Frontal cortex (tissue), 4 donors: ENCODE measurements around the gene MAGEA11. TPM values are rescaled to one million over a fixed set of nuclear protein-coding genes. Genes with fewer than 3 reads are reported as not detected.
"Not testable (repeated sequence)": the region's sequence is repeated elsewhere in the genome, so short reads cannot be mapped to it uniquely, and the experiment has no call there.

ENCODE experiments used
- DNase-seq, 2 donors: peaks; one replicate each; pipeline ENCODE4 v3.0.0; 2012; ENCODE audit warnings: low spot score in 2 of 2
- FAIRE-seq: peaks from 2 replicates; lab custom pipeline; 2012; peaks lifted over from hg19 to GRCh38; lab: Jason Lieb, UNC
- total RNA-seq: library from RNA; depleted of rRNA; stranded (reverse); fragments of >200 nt; gene quantifications from one replicate; pipeline ENCODE4 v1.2.3, GENCODE V29; 2014
- donor health status: control.
- donor health status: control.
- donor health status: control.

MAGEA11 gene
- total RNA-seq, 1 donor from 2014 or later, result not detected

DNA sequence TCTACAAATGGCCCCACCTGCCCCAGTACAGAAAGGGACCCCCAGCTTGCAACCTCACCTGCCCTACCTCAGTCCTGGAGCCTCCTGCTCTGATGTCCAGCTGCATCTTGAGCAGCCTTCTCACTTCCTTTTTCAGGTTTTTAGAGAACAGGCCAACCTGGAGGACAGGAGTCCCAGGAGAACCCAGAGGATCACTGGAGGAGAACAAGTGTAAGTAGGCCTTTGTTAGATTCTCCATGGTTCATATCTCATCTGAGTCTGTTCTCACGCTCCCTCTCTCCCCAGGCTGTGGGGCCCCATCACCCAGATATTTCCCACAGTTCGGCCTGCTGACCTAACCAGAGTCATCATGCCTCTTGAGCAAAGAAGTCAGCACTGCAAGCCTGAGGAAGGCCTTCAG lies 3.6 kb downstream of the MAGEA11 start:
- no peak for FAIRE-seq
- no peak for DNase-seq

GRCh38 chrX:149716632-149717031 lies 4.8 kb downstream of the MAGEA11 start:
- FAIRE-seq (no peak), DNase-seq (no peak)

DNA sequence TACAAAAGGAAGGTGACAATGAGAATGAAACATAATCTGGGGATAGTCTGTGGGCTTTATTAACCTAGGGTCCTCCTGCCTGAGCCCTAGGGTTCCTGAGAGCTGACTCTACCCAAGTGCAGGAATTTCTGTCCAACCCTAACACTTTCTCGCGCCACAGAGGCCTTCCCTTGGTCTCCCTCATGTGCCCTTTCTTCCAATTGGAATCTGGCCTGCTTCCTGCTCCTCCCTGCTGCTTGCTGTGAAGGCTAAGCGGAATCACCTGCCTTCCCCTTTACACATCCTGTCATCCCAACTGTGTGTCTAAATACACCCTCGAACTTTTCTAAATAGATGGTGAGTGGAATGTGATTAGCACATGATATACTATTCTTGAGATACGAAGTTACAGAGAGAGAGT lies 5.9 kb downstream of the MAGEA11 start:
- FAIRE-seq (no peak), DNase-seq (no peak)

DNA sequence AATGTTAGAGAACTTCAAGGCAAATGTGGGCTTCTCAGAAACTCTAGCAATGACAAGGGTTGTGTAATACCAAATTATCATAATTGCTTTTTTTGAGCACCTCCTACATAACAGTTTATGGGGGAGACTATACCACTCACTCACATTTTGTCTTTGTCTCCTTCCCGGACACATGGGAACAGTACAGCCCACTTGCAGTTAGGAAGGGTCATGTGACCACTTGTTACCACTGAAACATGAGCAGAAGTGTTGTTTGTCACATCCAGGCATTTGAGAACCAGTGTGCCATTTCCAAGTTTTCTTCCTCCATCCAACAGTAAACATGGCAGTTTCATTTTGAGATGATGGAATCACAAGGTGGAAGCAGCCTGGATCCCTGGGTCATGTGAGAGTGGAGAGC lies 6.9 kb downstream of the MAGEA11 start:
- no peak for DNase-seq
- no peak for FAIRE-seq

DNA sequence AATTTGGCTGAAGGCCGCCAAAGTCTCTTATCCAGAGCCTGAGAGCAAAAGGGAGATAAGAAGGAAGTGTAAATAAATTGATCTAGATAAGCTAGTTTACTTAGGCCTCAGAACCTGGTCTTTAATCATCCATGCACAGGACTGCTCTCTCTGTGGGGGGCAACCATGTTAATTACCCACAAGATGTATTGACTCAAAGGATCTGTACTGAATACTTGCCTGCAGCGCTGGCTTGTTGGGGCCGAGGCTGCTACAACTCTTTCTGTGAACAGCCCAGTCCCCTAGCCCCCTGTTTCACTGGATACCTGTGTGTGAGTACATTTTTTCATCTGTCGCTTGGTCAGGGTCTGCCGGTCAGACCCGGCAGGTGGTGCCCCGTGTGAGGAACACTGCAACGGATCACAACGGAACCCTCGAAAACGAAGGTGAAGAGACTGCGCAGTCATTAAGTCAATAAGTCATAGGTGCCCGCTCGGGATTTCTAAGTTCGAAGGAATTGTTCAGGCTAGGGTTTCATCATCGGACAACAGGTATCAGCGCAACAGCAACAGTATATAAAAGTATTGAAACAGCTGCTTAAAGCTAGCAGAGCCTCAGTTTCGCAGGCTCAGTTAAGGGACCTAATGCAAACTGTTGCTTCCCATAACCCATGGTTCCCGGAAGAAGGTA lies 8.3 kb downstream of the MAGEA11 start:
- no peak for FAIRE-seq
- DNase-seq, result no peak

DNA sequence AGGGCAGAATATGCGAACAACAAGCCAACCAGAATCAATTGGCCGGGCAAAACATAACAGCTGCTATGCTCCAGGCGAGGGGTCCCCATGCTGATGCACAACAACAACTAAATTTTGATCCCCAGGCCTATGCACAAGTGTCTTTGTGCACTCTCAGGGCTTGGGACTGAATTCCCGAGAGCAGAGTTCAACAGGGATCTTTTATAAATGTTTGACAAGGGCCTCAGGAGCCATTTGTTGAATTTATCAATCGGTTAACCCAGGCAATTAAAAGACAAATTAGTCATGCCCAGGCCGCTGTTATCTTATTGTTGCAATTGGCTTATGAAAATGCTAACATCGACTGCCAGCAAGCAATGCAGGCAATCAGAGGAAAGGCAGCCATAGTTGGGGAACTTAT lies 9.4 kb downstream of the MAGEA11 start:
- not testable (repeated sequence) for FAIRE-seq, DNase-seq

- no peak for FAIRE-seq
- DNase-seq, result no peak
Observed at GRCh38 chrX:149721778-149722177, 9.9 kb downstream of the MAGEA11 start.

GRCh38 chrX:149723583-149724118 lies 11.8 kb downstream of the MAGEA11 start:
- not testable (repeated sequence) for FAIRE-seq, DNase-seq

GRCh38 chrX:149727308-149727707 lies 15.4 kb downstream of the MAGEA11 start:
- not testable (repeated sequence) for FAIRE-seq, DNase-seq

DNA sequence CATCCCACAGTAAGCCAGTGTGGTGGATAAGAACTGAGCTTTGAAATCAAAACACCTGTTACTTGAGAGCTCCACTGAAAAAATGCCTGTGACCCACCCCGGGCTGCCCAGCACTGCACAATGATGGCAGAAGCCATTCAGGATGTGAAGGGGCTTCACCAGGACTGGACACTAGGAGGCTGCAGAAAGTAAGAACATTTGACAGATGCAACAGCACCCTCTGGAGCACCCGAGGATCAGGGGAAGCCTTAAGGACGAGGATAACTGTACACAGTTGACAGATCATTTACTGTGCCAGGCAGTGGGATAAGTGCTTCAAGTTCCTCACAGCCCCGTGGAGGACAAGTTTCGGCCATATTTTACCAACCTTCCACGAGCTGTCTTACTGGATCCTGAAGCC lies 30.4 kb downstream of the MAGEA11 start:
- FAIRE-seq, DNase-seq: not testable (repeated sequence)

DNA sequence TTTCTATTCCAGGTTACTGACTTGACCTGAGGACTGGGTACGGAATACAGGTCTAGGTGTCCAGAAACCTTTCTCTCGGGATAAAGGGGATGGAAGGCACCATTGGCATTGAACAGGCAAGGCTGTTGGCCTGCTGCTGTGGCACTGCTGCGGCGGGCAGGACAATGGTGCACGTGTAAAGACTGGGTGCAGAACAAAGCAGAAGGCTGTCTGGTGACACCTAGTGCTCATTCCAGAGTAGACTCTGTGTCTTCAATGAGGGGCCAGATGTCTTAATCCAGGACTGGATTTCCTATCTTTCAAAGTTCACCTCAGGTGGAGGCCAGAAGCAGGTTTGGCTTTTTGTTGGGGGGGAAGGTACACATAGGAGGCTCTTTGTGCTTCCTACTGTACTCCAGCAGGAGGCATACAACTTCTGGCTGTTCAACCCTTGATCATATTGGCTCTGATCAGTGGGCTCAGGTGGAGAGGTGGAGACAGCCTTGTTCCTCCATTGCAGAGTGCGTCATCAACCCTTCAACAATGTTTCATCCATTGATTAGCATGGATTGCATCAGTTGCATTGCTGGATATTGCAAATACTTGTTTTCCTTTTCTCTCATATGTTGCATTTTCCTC lies 34.6 kb downstream of the MAGEA11 start:
- FAIRE-seq, DNase-seq: not testable (repeated sequence)

DNA sequence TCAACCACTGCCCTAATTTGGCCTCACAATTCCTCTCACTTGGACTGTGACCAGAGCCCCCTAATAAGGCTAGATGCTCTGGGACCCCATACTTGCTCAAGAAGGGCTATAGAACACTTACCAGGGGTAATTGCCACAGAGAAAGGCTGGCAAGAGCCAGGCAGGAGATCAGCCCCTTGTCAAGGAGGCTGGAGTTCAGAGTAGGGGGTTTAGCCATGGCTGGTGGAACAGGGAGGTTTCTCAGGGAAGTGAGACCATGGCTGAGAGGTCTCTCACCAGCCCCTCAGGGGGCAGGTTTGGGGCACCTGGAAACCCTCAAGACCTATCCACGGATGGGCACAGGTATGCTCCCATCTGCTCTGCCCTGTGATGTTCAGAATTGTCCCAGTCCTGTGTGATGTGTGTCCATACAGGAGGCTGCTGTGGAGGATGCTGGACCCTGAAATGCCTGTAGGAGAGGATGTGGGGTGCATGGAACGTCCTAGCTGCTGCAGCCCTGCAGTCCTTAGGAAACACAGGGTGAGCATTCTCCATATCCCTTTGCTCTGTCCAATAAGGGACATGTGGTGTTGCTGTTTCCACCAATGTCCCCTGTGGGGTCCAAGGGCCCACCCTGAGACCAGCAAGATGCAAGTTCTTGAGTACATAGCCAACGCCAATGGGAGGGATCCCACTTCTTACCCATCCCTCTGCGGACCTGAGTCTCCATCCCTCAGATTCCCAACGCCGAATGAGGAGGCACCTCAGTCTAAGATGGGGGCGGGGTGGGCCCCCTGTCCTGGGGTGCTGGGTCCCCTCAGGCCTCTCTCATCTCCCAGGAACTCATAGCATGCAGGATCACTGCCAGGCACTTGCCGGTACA lies 45.6 kb downstream of the MAGEA11 start:
- no peak for DNase-seq
- FAIRE-seq, result no peak

DNA sequence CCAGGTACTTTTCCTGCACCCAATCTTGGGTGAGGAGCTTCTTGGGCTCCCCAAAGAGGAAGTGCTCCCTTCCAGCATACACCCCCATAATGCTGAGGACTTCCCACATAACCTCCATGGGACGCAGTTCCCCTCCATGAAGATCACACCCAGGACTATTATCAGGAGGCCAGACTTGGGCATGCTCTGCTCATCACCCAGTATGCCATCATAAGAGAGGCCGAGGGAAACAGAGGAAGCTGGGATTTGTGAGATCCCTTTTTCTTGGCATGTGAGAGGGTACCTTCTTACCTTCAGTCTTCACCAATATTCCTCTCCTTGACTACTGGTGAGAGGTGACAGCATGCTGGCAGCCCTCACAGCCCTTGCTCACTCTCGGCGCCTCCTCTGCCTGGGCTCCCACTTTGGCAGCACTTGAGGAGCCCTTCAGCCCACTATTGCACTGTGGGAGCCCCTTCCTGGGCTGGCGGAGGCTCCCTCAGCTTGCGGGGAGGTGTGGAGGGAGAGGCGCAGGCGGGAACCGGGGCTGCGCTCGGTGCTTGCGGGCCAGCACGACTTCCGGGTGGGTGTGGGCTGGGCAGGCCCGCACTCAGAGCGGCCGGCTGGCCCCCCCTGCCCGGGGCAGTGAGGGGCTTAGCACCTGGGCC lies 46.3 kb downstream of the MAGEA11 start:
- DNase-seq (no peak), FAIRE-seq (no peak)

- DNase-seq, FAIRE-seq: not testable (repeated sequence)
Observed at GRCh38 chrX:149758715-149759078, 46.8 kb downstream of the MAGEA11 start.

DNA sequence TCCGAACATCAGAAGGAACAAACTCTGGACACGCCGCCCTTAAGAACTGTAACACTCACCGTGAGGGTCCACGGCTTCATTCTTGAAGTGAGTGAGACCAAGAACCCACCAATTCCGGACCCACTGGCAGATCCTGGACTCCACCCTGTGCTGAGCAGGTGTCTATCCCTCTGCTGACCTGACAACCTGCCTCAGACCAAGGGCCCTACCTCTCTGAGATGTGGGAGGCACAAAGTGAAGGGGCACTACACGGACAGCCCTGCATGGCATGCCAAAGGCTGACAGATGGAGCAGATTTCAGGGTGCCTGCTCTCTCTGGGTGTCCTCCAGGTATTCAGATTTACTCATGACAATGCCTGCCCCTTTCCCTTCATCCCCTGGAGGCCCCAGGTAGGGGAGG lies 48.0 kb downstream of the MAGEA11 start:
- FAIRE-seq (no peak), DNase-seq (no peak)

GRCh38 chrX:149760965-149761364 lies 49.1 kb downstream of the MAGEA11 start:
- FAIRE-seq, result no peak
- DNase-seq, result no peak

DNA sequence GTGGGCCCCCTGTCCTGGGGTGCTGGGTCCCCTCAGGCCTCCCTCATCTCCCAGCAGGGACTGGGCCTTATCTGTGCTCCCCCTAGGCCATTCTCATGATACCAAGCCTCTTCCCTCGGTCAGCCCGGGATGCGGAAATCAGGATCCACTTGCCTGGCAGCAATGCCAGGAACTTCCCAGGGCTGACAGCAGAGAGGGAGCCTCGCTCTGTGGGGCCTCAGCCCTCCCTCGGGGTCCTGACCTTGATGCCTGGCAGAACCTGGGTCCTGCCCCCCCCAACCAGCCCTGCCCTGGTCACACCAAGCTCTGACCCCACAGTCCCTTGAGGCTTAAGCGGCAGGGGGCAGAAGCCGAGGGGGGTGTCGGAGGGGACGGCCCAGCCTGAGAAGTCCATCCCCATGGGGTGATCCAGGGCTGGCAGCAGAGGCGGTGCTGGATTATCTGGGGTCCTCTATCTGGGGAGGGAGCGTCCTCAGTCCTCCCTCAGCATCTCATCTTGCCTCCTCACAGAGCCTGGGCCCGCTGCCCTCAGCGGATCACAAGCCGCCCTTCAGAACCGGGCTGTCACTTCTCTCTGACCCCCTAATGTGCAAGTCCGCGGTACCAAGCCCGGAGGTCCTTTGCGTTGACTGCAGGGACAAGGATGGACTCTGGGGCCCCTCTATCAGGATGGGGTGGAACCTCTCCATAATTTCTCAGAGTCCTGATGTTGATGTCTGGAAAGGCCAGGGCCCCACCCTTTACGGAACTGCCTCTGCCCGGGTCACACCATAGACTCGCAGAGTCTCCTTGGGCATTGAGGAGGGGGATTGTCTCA lies 50.2 kb downstream of the MAGEA11 start:
- FAIRE-seq, DNase-seq: not testable (repeated sequence)

DNA sequence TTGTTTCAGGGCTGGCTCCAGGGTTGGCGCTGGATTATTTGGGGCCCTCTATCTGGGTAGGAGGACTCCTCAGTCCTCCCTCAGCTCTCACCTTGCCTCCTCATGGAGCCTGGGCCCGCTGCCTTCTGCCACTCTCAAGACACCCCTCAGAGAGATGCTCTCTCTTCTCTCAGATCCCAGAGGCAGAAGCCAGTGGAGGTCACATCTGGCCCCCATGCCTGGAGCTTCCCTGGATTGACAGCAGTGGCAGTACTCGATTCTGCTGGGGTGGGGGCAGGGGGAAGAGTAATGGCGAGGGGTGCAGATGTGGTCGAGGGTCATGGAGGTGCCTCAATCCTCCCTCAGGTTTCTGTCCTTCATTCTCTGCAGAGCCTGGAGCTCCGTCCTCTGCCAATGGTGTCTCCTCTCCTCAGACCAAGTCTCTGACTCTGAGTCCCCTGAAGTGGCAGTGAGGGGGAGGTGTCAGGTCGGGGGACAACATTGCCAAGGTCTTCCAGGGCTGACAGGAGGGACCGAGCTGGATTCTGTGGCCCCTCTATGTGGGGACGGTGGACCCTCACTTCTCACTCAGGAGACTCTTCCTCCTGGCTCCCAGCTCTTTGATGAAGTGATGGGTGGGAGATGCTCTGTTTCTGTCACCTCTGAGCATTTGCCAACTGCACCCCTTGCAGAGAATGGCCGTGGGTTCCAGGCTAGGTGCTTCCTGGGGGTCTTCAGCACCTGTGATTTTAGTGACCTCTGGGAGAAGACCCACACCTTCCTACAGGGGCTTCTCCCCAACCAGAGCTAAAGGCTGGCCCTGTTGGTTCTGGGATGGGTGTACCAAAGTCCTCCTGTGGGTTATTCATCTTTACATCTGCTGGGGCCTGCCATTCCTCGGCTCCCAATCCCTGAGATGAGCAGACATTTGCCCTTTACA lies 51.1 kb downstream of the MAGEA11 start:
- DNase-seq (no peak), FAIRE-seq (no peak)
